Measurements from ENCODE around the gene NOS1.

NOS1 gene

GRCh38 chr12:117277875-117278274 lies 83.6 kb downstream of the NOS1 start:
- TF ChIP-seq TOX (CRISPR knock-in tag; IDR thresholded peaks at IDR 0.05; ENCODE audit: borderline replicate concordance): no peak
- TF ChIP-seq, protein P1, sequence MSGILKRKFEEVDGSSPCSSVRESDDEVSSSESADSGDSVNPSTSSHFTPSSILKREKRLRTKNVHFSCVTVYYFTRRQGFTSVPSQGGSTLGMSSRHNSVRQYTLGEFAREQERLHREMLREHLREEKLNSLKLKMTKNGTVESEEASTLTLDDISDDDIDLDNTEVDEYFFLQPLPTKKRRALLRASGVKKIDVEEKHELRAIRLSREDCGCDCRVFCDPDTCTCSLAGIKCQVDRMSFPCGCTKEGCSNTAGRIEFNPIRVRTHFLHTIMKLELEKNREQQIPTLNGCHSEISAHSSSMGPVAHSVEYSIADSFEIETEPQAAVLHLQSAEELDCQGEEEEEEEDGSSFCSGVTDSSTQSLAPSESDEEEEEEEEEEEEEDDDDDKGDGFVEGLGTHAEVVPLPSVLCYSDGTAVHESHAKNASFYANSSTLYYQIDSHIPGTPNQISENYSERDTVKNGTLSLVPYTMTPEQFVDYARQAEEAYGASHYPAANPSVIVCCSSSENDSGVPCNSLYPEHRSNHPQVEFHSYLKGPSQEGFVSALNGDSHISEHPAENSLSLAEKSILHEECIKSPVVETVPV (CRISPR knock-in tag; IDR thresholded peaks at IDR 0.05): no peak
- no peak for TF ChIP-seq PATZ1 (CRISPR knock-in tag; IDR thresholded peaks at IDR 0.05; ENCODE audit: borderline replicate concordance)
- TF ChIP-seq, protein P2, sequence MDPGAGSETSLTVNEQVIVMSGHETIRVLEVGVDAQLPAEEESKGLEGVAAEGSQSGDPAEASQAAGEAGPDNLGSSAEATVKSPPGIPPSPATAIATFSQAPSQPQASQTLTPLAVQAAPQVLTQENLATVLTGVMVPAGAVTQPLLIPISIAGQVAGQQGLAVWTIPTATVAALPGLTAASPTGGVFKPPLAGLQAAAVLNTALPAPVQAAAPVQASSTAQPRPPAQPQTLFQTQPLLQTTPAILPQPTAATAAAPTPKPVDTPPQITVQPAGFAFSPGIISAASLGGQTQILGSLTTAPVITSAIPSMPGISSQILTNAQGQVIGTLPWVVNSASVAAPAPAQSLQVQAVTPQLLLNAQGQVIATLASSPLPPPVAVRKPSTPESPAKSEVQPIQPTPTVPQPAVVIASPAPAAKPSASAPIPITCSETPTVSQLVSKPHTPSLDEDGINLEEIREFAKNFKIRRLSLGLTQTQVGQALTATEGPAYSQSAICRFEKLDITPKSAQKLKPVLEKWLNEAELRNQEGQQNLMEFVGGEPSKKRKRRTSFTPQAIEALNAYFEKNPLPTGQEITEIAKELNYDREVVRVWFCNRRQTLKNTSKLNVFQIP (CRISPR knock-in tag; IDR thresholded peaks at IDR 0.05; ENCODE audit: borderline replicate concordance, low read depth): no peak
- no peak for TF ChIP-seq ZNF565 (CRISPR knock-in tag; conservative IDR thresholded peaks at IDR 0.05; ENCODE audit: low read depth)
- no peak for TF ChIP-seq ISL1 (CRISPR knock-in tag; IDR thresholded peaks at IDR 0.05)
- TF ChIP-seq SNAI2 (CRISPR knock-in tag; IDR thresholded peaks at IDR 0.05): no peak
- no peak for TF ChIP-seq ESRRG (CRISPR knock-in tag; IDR thresholded peaks at IDR 0.05)
- no peak for TF ChIP-seq PPARA (CRISPR knock-in tag; IDR thresholded peaks at IDR 0.05; ENCODE audit: borderline replicate concordance)
- no peak for TF ChIP-seq ZNF70 (CRISPR knock-in tag; IDR thresholded peaks at IDR 0.05)
- TF ChIP-seq TCF4 (CRISPR knock-in tag; IDR thresholded peaks at IDR 0.05; ENCODE audit: borderline replicate concordance): no peak
- TF ChIP-seq RARB (CRISPR knock-in tag; IDR thresholded peaks at IDR 0.05): no peak
- TF ChIP-seq ZFP30 (CRISPR knock-in tag; IDR thresholded peaks at IDR 0.05): no peak
- ATAC-seq: no peak

- TF ChIP-seq ZC3H10 (CRISPR knock-in tag; IDR thresholded peaks at IDR 0.05): no peak
- no peak for TF ChIP-seq TSHZ2 (CRISPR knock-in tag; IDR thresholded peaks at IDR 0.05)
- no peak for TF ChIP-seq ZNF70 (CRISPR knock-in tag; IDR thresholded peaks at IDR 0.05)
- no peak for TF ChIP-seq ISL1 (CRISPR knock-in tag; IDR thresholded peaks at IDR 0.05)
- no peak for TF ChIP-seq TOX (CRISPR knock-in tag; IDR thresholded peaks at IDR 0.05; ENCODE audit: borderline replicate concordance)
- no peak for TF ChIP-seq SNAI2 (CRISPR knock-in tag; IDR thresholded peaks at IDR 0.05)
- TF ChIP-seq, protein P3, sequence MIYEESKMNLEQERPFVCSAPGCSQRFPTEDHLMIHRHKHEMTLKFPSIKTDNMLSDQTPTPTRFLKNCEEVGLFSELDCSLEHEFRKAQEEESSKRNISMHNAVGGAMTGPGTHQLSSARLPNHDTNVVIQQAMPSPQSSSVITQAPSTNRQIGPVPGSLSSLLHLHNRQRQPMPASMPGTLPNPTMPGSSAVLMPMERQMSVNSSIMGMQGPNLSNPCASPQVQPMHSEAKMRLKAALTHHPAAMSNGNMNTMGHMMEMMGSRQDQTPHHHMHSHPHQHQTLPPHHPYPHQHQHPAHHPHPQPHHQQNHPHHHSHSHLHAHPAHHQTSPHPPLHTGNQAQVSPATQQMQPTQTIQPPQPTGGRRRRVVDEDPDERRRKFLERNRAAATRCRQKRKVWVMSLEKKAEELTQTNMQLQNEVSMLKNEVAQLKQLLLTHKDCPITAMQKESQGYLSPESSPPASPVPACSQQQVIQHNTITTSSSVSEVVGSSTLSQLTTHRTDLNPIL (CRISPR knock-in tag; IDR thresholded peaks at IDR 0.05; ENCODE audit: low read depth): no peak
- no peak for TF ChIP-seq OSR1 (CRISPR knock-in tag; IDR thresholded peaks at IDR 0.05)
- no peak for TF ChIP-seq ZNF565 (CRISPR knock-in tag; conservative IDR thresholded peaks at IDR 0.05; ENCODE audit: low read depth)
- no peak for TF ChIP-seq GLIS3 (CRISPR knock-in tag; IDR thresholded peaks at IDR 0.05)
- TF ChIP-seq PATZ1 (CRISPR knock-in tag; IDR thresholded peaks at IDR 0.05; ENCODE audit: borderline replicate concordance): no peak
- no peak for ATAC-seq
Observed at GRCh38 chr12:117273091-117273490, 88.3 kb downstream of the NOS1 start.

DNA sequence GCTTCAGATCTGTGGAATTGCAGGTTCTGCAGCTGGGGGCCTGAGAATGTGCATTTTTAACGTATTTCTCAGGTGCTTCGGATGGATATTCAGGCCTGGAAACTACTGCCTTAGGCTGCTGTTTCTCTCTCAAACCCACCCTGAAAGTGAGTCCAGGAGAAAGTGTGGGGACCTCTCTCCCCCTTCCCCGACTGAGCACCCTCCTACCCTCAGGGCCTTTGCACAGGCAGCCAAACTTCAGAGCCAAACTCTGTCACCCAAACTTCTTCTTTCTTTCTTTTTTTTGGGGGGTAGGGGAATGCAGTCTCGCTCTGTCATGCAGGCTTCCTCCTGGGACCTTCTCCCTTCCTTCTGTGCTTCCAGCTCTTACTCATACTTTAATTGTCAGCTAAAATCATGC lies 88.7 kb downstream of the NOS1 start:
- ATAC-seq: no peak
- TF ChIP-seq ISL1 (CRISPR knock-in tag; IDR thresholded peaks at IDR 0.05) (no peak), ZNF565 (CRISPR knock-in tag; conservative IDR thresholded peaks at IDR 0.05; ENCODE audit: low read depth) (no peak), RARB (CRISPR knock-in tag; IDR thresholded peaks at IDR 0.05) (no peak), ZC3H10 (CRISPR knock-in tag; IDR thresholded peaks at IDR 0.05) (no peak), ZNF70 (CRISPR knock-in tag; IDR thresholded peaks at IDR 0.05) (no peak), ZFP30 (CRISPR knock-in tag; IDR thresholded peaks at IDR 0.05) (no peak), TCF4 (CRISPR knock-in tag; IDR thresholded peaks at IDR 0.05; ENCODE audit: borderline replicate concordance) (no peak), PATZ1 (CRISPR knock-in tag; IDR thresholded peaks at IDR 0.05; ENCODE audit: borderline replicate concordance) (no peak), OSR1 (CRISPR knock-in tag; IDR thresholded peaks at IDR 0.05) (no peak), PPARA (CRISPR knock-in tag; IDR thresholded peaks at IDR 0.05; ENCODE audit: borderline replicate concordance) (no peak), SNAI2 (CRISPR knock-in tag; IDR thresholded peaks at IDR 0.05) (no peak)
- TF ChIP-seq, protein P3 (CRISPR knock-in tag; IDR thresholded peaks at IDR 0.05; ENCODE audit: low read depth): no peak

Data from SK-N-SH treated with all-trans-retinoic acid at 6 μM for 48 hours (cell line).